ENCODE measurements around the gene BRD9.
"Not testable (repeated sequence)": the region's sequence is repeated elsewhere in the genome, so short reads cannot be mapped to it uniquely, and the experiment has no call there.

BRD9 gene

DNA sequence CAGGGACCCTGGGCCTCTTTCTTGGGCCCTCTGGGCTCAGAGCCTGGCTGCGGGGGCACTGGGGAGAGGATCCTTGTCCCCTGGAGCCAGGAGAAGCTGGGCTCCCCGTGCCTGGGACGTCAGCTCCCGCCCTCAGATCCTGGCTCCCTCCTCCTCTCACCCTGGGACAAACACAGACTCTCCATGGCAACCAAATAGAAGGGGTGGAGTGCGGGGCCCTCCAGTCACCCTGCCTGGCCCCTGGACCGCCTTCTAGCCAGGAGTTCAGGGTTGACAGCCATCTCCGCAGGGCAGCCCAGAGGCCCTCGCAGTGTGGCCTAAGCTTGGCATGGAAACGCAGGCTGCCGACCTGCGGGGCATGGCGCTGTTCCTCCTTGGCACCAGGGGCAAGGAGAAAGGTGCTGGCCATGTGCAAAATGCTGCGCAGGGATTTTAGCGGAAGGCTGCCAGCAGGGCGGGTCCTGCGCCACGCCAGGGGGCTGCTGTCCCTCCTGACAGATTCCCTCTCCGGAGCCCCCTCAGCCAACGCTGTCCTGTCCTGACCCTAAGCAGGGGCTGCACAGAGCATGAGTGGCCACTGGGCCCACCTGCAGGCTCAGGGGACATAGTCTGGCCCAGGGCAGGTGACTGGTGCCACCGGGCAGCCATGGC lies 42.8 kb downstream of the BRD9 start:
- no peaks in the 10 kb centered on the region for H3K9me3 ChIP-seq (ENCODE audit: control insufficient read depth in 2 of 2, low read length in 2 of 2)
- H3K27ac ChIP-seq (ENCODE audit: low read length) = no peak overlapping the region
- peaks cover 4% of the 10 kb centered on the region for H3K4me1 ChIP-seq (ENCODE audit: control insufficient read depth, insufficient read depth, low read length)
- no peaks in the 10 kb centered on the region for H3K36me3 ChIP-seq (ENCODE audit: control insufficient read depth in 2 of 2, insufficient read depth in 2 of 2, low read length in 2 of 2)
- peak overlapping the region in 1 of 2 donors; percentile 22 for H3K4me3 ChIP-seq (ENCODE audit: low read length in 2 of 2)
- H3K9ac ChIP-seq (ENCODE audit: low read length in 2 of 2) = no peak overlapping the region
- H3K27me3 ChIP-seq (ENCODE audit: control insufficient read depth in 1 of 2, insufficient read depth in 2 of 2, low read length in 2 of 2) = peaks cover 12 to 18% of the 10 kb centered on the region in 2 donors

DNA sequence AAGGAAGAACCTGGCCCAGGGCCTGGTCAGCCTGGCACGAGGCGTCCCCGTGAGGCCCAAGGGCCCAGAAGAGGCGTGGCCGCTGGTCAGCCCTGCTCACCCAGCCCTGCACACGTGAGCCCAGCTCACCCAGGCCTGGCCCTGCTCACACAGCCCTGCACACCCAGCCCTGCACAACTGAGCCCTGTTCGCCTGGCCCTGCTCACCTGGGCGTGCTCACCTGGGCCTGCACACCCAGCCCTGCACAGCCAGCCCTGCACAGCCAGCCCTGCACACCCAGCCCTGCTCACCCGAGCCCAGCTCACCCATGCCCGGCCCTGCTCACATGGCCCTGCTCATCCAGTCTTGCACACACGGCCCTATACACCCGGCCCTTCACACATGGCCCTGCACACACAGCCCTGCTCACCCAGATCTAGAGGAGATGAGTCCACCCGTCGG lies 43.9 kb downstream of the BRD9 start:
- H3K36me3 ChIP-seq (ENCODE audit: control insufficient read depth in 2 of 2, insufficient read depth in 2 of 2, low read length in 2 of 2) = no peaks in the 10 kb centered on the region
- no peak overlapping the region for H3K4me3 ChIP-seq (ENCODE audit: low read length in 2 of 2)
- H3K27me3 ChIP-seq (ENCODE audit: control insufficient read depth in 1 of 2, insufficient read depth in 2 of 2, low read length in 2 of 2) = peaks cover 12 to 18% of the 10 kb centered on the region in 2 donors
- H3K4me1 ChIP-seq (ENCODE audit: control insufficient read depth, insufficient read depth, low read length) = peaks cover 4% of the 10 kb centered on the region
- no peak overlapping the region for H3K27ac ChIP-seq (ENCODE audit: low read length)
- no peak overlapping the region for H3K9ac ChIP-seq (ENCODE audit: low read length in 2 of 2)
- no peaks in the 10 kb centered on the region for H3K9me3 ChIP-seq (ENCODE audit: control insufficient read depth in 2 of 2, low read length in 2 of 2)

DNA sequence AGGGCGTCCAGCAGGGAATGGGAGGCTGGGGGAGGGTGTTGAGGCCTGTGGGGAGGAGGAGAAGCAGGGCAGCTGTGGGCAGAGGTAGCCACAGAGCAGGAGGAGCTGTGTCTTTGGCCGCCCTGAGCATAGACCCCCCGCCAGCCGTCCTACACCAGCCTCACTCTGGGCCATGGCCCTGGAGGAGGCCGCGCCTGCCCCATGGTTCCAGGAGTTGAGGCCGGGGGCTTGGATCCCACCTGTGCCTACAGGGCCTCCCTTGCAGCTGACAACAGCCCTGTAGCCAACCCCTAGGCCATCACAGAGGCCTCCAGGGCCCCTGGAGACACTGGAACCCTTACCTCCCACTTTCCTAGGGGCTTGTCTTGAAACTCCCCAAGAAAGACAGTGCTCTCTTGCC lies 44.9 kb downstream of the BRD9 start:
- not testable (repeated sequence) for H3K9me3 ChIP-seq (ENCODE audit: control insufficient read depth in 2 of 2, low read length in 2 of 2); H3K36me3 ChIP-seq (ENCODE audit: control insufficient read depth in 2 of 2, insufficient read depth in 2 of 2, low read length in 2 of 2); H3K4me1 ChIP-seq (ENCODE audit: control insufficient read depth, insufficient read depth, low read length); H3K27ac ChIP-seq (ENCODE audit: low read length); H3K4me3 ChIP-seq (ENCODE audit: low read length in 2 of 2); H3K9ac ChIP-seq (ENCODE audit: low read length in 2 of 2)
- peaks cover 10 to 12% of the 10 kb centered on the region in 2 donors for H3K27me3 ChIP-seq (ENCODE audit: control insufficient read depth in 1 of 2, insufficient read depth in 2 of 2, low read length in 2 of 2)

DNA sequence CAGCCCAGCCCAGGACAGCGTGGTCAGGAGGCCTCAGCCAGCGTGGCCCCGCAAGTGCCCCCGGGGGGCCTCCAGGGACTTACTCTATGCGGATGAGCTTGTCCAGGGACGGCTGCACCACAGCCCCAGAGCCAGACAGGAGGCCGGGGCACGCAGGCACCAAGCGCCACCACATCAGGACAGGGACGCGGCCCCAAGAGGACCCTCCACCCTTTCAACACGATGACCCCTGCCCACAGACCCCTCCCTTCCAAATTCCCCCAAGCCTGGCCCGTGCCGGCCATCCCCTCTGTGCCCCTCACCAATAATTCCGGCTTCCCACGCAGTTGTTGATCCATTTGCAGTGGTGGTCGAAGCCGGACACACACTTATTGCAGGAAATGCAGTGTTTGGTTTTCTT lies 45.4 kb downstream of the BRD9 start:
- not testable (repeated sequence) for H3K9ac ChIP-seq (ENCODE audit: low read length in 2 of 2); H3K27ac ChIP-seq (ENCODE audit: low read length); H3K4me3 ChIP-seq (ENCODE audit: low read length in 2 of 2); H3K4me1 ChIP-seq (ENCODE audit: control insufficient read depth, insufficient read depth, low read length); H3K9me3 ChIP-seq (ENCODE audit: control insufficient read depth in 2 of 2, low read length in 2 of 2); H3K36me3 ChIP-seq (ENCODE audit: control insufficient read depth in 2 of 2, insufficient read depth in 2 of 2, low read length in 2 of 2)
- H3K27me3 ChIP-seq (ENCODE audit: control insufficient read depth in 1 of 2, insufficient read depth in 2 of 2, low read length in 2 of 2) = peaks cover 7 to 10% of the 10 kb centered on the region in 2 donors

DNA sequence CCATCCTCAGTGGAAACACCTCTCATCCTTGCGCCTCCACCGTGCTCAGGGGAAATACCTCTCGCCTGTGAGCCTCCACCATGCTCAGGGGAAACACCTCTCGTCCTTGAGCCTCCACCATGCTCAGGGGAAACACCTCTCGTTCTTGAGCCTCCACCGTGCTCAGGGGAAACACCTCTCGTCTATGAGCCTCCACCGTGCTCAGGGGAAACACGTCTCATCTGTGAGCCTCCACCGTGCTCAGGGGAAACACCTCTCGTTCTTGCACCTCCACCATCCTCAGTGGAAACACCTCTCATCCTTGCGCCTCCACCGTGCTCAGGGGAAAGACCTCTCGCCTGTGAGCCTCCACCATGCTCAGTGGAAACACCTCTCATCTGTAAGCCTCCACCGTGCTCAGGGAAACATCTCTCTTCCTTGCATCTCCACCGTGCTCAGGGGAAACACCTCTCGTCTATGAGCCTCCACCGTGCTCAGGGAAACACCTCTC lies 46.0 kb downstream of the BRD9 start:
- not testable (repeated sequence) for H3K4me1 ChIP-seq (ENCODE audit: control insufficient read depth, insufficient read depth, low read length); H3K27ac ChIP-seq (ENCODE audit: low read length); H3K4me3 ChIP-seq (ENCODE audit: low read length in 2 of 2); H3K9ac ChIP-seq (ENCODE audit: low read length in 2 of 2); H3K36me3 ChIP-seq (ENCODE audit: control insufficient read depth in 2 of 2, insufficient read depth in 2 of 2, low read length in 2 of 2); H3K9me3 ChIP-seq (ENCODE audit: control insufficient read depth in 2 of 2, low read length in 2 of 2)
- H3K27me3 ChIP-seq (ENCODE audit: control insufficient read depth in 1 of 2, insufficient read depth in 2 of 2, low read length in 2 of 2) = peaks cover 7 to 10% of the 10 kb centered on the region in 2 donors

DNA sequence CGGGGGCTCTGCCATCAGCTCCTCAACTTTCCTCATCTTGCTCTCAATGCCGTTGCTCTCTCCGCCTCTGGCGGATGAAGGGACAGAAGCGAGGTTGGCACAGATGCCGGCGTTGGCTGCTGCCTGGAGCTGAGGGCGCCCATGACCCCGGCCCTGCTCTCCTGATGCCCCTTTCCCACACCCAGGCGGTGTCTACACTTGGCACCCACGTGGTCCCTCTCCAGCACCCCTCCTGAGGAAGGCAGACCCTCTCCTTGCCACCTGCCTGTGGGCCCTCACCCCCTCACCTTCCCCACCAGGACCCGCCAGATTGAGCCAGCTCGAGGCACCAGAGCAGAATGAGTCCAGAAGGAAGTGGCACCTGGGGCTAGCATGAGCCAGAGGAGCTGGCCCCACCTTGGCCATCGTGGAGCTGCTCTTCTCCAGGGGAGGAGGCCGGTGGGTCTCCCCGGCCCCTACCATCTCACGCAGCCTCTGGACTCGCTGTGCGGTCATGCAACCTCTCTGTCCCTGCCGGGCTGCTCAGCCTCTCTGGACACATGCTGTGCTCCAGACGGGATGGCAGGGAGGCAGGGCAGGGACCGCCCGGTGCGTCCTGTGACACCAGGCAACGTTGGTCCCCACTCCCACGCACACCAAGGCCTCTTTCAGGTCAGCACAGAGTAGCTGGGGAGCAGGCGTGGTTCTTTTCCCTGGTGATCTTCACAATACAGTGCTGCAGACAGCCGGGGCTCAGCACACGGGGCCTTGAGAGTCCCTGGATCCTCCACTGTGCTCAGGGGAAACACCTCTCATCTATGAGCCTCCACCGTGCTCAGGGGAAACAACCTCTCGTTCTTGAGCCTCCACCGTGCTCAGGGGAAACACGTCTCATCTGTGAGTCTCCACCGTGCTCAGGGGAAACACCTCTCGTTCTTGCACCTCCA lies 46.7 kb downstream of the BRD9 start:
- not testable (repeated sequence) for H3K9ac ChIP-seq (ENCODE audit: low read length in 2 of 2); H3K27ac ChIP-seq (ENCODE audit: low read length); H3K4me1 ChIP-seq (ENCODE audit: control insufficient read depth, insufficient read depth, low read length); H3K4me3 ChIP-seq (ENCODE audit: low read length in 2 of 2); H3K27me3 ChIP-seq (ENCODE audit: control insufficient read depth in 1 of 2, insufficient read depth in 2 of 2, low read length in 2 of 2); H3K9me3 ChIP-seq (ENCODE audit: control insufficient read depth in 2 of 2, low read length in 2 of 2); H3K36me3 ChIP-seq (ENCODE audit: control insufficient read depth in 2 of 2, insufficient read depth in 2 of 2, low read length in 2 of 2)

DNA sequence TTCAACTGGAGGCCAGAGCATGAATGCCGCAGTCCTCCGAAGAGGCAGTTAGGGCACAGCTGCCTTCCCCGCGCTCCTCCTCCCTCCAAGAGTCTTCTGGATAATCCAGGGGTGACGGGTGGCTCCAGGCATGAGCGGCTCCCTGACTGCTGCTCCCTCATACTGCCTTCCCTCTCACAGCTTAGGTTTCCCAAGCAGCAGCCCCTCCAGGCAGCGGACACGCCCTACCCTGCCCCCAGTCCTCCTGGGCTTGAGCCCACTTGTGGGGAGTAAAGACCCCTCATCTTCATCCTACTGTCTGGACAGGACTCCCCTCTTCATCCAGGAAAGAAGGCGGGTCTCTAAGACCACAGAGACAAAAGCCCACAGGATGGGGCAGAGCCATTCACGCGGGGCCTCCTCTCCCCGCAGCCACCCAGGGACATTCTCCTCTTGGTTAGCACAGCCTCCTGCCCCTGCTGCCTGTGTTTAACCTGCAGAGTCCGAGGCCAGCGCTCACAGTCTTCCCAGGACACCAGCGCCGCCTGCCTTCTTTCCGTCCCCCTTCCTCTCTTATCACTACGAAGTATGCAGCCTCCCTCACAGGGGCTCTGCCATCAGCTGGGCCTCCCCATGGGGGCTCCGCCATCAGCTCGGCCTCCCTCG lies 47.4 kb downstream of the BRD9 start:
- not testable (repeated sequence) for H3K27me3 ChIP-seq (ENCODE audit: control insufficient read depth in 1 of 2, insufficient read depth in 2 of 2, low read length in 2 of 2); H3K9me3 ChIP-seq (ENCODE audit: control insufficient read depth in 2 of 2, low read length in 2 of 2); H3K9ac ChIP-seq (ENCODE audit: low read length in 2 of 2); H3K4me1 ChIP-seq (ENCODE audit: control insufficient read depth, insufficient read depth, low read length); H3K27ac ChIP-seq (ENCODE audit: low read length); H3K4me3 ChIP-seq (ENCODE audit: low read length in 2 of 2); H3K36me3 ChIP-seq (ENCODE audit: control insufficient read depth in 2 of 2, insufficient read depth in 2 of 2, low read length in 2 of 2)

DNA sequence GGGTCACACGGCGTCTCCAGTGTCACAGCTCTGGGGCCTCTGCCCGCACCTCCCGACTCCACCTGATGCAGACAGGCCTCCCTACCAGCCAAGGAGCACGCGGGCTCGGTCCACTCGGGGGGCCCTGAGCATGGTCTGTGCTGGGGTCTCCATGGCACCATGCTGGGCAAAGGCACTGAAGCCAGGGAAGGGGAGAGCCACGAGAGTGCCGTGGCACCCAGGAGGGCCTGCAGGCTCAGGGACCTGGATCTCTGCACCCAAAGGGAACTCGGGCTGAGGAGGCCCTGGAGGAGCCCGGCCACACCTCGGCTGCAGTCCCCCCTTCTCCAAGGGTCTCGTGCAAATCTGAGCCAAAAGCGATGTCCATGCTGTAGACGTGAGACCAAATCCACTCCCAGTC lies 48.2 kb downstream of the BRD9 start:
- H3K36me3 ChIP-seq (ENCODE audit: control insufficient read depth in 2 of 2, insufficient read depth in 2 of 2, low read length in 2 of 2); H3K9ac ChIP-seq (ENCODE audit: low read length in 2 of 2); H3K27ac ChIP-seq (ENCODE audit: low read length); H3K27me3 ChIP-seq (ENCODE audit: control insufficient read depth in 1 of 2, insufficient read depth in 2 of 2, low read length in 2 of 2); H3K4me3 ChIP-seq (ENCODE audit: low read length in 2 of 2); H3K9me3 ChIP-seq (ENCODE audit: control insufficient read depth in 2 of 2, low read length in 2 of 2); H3K4me1 ChIP-seq (ENCODE audit: control insufficient read depth, insufficient read depth, low read length): not testable (repeated sequence)

DNA sequence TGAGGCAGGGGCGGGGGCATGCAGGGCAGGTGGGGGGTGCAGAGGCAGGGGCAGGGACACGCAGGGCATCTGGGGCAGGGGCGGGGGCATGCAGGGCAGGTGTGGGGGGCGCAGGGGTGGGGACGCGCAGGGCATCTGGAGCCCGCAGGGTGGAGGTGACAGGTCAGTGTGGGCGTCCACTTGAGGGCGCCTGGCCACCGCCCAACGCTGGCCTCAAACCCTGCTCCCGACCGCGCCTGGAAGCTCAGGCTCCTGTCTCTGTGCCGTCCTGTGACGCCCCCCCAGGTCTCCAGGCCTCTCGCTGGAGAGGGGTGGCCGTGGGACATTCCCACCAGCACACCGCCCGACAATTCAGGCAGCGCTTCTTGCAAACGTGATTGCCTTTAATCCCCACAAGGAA lies 48.7 kb downstream of the BRD9 start:
- not testable (repeated sequence) for H3K9me3 ChIP-seq (ENCODE audit: control insufficient read depth in 2 of 2, low read length in 2 of 2); H3K36me3 ChIP-seq (ENCODE audit: control insufficient read depth in 2 of 2, insufficient read depth in 2 of 2, low read length in 2 of 2); H3K27me3 ChIP-seq (ENCODE audit: control insufficient read depth in 1 of 2, insufficient read depth in 2 of 2, low read length in 2 of 2); H3K4me3 ChIP-seq (ENCODE audit: low read length in 2 of 2); H3K9ac ChIP-seq (ENCODE audit: low read length in 2 of 2); H3K27ac ChIP-seq (ENCODE audit: low read length); H3K4me1 ChIP-seq (ENCODE audit: control insufficient read depth, insufficient read depth, low read length)

DNA sequence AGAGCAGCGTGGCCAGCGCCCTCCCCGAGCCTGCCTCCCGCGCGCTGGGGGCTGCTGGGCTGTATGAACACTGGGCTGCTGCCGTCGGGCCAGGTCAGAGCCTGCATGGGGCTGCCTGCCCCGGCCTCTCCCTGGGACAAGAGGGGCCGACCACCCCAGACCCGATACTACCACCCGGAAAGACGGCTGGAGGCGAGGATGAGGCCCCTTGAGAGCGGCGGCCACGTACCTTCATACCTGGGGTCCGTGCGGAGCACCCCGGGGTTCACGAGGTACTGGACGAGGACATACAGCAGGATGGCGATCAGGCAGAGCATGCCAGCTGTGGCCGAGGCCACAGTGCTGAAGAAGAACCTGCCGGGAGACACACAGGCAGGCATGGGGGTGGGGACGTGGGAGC lies 49.2 kb downstream of the BRD9 start:
- H3K9ac ChIP-seq (ENCODE audit: low read length in 2 of 2); H3K4me1 ChIP-seq (ENCODE audit: control insufficient read depth, insufficient read depth, low read length); H3K27ac ChIP-seq (ENCODE audit: low read length); H3K9me3 ChIP-seq (ENCODE audit: control insufficient read depth in 2 of 2, low read length in 2 of 2); H3K27me3 ChIP-seq (ENCODE audit: control insufficient read depth in 1 of 2, insufficient read depth in 2 of 2, low read length in 2 of 2); H3K4me3 ChIP-seq (ENCODE audit: low read length in 2 of 2); H3K36me3 ChIP-seq (ENCODE audit: control insufficient read depth in 2 of 2, insufficient read depth in 2 of 2, low read length in 2 of 2): not testable (repeated sequence)
